NAMALWA (cell line): Measurements from ENCODE around the gene RASA3.
"Not testable (repeated sequence)": the region's sequence is repeated elsewhere in the genome, so short reads cannot be mapped to it uniquely, and the experiment has no call there.

ENCODE experiments used
- DNase-seq: peaks from one replicate; pipeline ENCODE4 v3.0.0-alpha.2; 2015; ENCODE audit warnings: low spot score

Gene RASA3

GRCh38 chr13:114126789-114127472 lies 5.5 kb downstream of the RASA3 start:
- no peak for DNase-seq

- not testable (repeated sequence) for DNase-seq
Measured at GRCh38 chr13:114126086-114126485, 6.3 kb downstream of the RASA3 start.

- no peak for DNase-seq
Measured at GRCh38 chr13:114125589-114125988, 6.8 kb downstream of the RASA3 start.

- DNase-seq: peak; percentile 37
Measured at GRCh38 chr13:114124921-114125320, 7.5 kb downstream of the RASA3 start.

- no peak for DNase-seq
Measured at GRCh38 chr13:114124431-114124830, 8.0 kb downstream of the RASA3 start.

GRCh38 chr13:114123876-114124275 lies 8.5 kb downstream of the RASA3 start:
- no peak for DNase-seq

- DNase-seq: no peak
Measured at GRCh38 chr13:114123448-114123847, 9.0 kb downstream of the RASA3 start.

- DNase-seq: no peak
Measured at GRCh38 chr13:114122591-114123211, 9.7 kb downstream of the RASA3 start.

- DNase-seq: no peak
Measured at GRCh38 chr13:114122127-114122511, 10.3 kb downstream of the RASA3 start.

- no peak for DNase-seq
Measured at GRCh38 chr13:114121496-114122126, 10.8 kb downstream of the RASA3 start.

- no peak for DNase-seq
Measured at GRCh38 chr13:114121031-114121430, 11.4 kb downstream of the RASA3 start.

GRCh38 chr13:114120591-114121011 lies 11.8 kb downstream of the RASA3 start:
- DNase-seq: no peak

GRCh38 chr13:114119196-114119595 lies 13.2 kb downstream of the RASA3 start:
- DNase-seq: no peak

- no peak for DNase-seq
Measured at GRCh38 chr13:114118511-114119123, 13.8 kb downstream of the RASA3 start.

- no peak for DNase-seq
Measured at GRCh38 chr13:114118086-114118485, 14.3 kb downstream of the RASA3 start.

GRCh38 chr13:114117341-114117874 lies 15.0 kb downstream of the RASA3 start:
- not testable (repeated sequence) for DNase-seq

- DNase-seq: no peak
Measured at GRCh38 chr13:114116734-114117133, 15.7 kb downstream of the RASA3 start.

GRCh38 chr13:114115796-114116195 lies 16.6 kb downstream of the RASA3 start:
- no peak for DNase-seq

GRCh38 chr13:114115191-114115671 lies 17.2 kb downstream of the RASA3 start:
- no peak for DNase-seq

- DNase-seq: not testable (repeated sequence)
Measured at GRCh38 chr13:114114666-114115065, 17.8 kb downstream of the RASA3 start.

GRCh38 chr13:114114006-114114640 lies 18.3 kb downstream of the RASA3 start:
- no peak for DNase-seq

GRCh38 chr13:114113395-114113794 lies 19.0 kb downstream of the RASA3 start:
- DNase-seq: not testable (repeated sequence)
